LNCaP clone FGC (cell line): ENCODE data around the gene SNX3.

Experiments used
- DNase-seq: peaks from one replicate; pipeline ENCODE4 v3.0.0-alpha.2; 2011; ENCODE audit warnings: low read depth
- H3K4me3 ChIP-seq: 2 replicates; pipeline ENCODE4 v1.5.1; 2011; ENCODE audit warnings: mild to moderate bottlenecking, low read depth, low read length, control low read depth
- TF ChIP-seq, protein P1 (sequence below): IDR thresholded peaks from 2 replicates; pipeline ENCODE4 v1.5.1; 2012; ENCODE audit warnings: mild to moderate bottlenecking; ENCODE audit not compliant: control insufficient read depth, insufficient read depth; ENCODE audit errors: extremely low read depth

SNX3 gene

DNA sequence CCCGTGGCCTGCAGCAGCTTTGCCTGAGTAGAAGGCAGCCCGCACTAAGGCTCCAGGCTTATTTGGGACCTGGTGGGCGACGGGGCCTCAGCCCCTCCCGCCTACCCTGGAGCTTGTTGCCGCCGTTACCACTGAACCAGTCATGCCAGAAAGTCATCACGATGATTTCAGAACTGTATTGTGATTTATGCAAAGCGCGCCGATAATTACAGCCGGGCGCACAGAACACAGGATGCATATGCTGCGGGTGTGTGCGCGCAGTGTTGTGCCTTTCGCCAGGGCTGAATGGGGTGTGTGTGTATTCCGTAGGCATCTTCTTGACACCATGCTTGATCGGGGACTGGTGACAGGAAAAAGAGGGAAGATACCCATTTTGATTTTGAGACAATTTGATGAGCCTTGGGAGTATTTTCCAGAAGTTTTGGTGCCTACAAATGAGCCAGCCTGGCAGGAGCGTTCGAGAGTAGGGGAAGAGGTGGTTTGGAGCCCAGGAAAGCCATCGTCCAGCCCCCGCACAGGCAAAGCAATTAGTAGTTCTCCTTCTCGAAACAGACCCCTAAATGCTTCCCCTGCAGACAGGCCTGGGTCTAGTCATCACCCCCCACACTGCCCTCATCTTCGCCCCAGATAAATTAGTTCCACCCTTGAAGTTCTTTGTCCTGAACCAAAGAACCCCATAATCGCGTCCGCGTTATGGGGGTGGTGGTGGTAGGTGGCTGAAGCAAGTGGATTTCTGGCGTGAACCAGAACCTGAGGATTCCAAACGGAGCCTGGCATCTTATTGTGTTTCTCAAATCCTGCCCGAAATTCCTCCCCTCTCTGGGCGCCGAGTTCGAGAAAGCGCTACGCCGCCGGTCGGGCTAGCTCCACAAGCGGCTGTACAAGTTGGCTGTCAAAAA is 96.9 kb downstream of the SNX3 start:
- H3K4me3 ChIP-seq: no peak overlapping the region
- DNase-seq: no peak
- TF ChIP-seq, protein P1, sequence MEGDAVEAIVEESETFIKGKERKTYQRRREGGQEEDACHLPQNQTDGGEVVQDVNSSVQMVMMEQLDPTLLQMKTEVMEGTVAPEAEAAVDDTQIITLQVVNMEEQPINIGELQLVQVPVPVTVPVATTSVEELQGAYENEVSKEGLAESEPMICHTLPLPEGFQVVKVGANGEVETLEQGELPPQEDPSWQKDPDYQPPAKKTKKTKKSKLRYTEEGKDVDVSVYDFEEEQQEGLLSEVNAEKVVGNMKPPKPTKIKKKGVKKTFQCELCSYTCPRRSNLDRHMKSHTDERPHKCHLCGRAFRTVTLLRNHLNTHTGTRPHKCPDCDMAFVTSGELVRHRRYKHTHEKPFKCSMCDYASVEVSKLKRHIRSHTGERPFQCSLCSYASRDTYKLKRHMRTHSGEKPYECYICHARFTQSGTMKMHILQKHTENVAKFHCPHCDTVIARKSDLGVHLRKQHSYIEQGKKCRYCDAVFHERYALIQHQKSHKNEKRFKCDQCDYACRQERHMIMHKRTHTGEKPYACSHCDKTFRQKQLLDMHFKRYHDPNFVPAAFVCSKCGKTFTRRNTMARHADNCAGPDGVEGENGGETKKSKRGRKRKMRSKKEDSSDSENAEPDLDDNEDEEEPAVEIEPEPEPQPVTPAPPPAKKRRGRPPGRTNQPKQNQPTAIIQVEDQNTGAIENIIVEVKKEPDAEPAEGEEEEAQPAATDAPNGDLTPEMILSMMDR: no peak

GRCh38 chr6:108163267-108163643 is 97.6 kb downstream of the SNX3 start:
- H3K4me3 ChIP-seq: no peak overlapping the region
- TF ChIP-seq, protein P1: no peak
- DNase-seq: no peak

GRCh38 chr6:108161724-108162282 is 99.0 kb downstream of the SNX3 start:
- no peak overlapping the region for H3K4me3 ChIP-seq
- DNase-seq: no peak
- TF ChIP-seq, protein P1: no peak
